Activated CD4-positive, alpha-beta T cell treated with anti-CD3 and anti-CD28 coated beads for 36 hours (primary cell): ENCODE data around the gene IQCH. TPM values are rescaled to one million over a fixed set of nuclear protein-coding genes. Genes with fewer than 3 reads are reported as not detected.
"Not testable (repeated sequence)": the region's sequence is repeated elsewhere in the genome, so short reads cannot be mapped to it uniquely, and the experiment has no call there.

Experiments used
- ATAC-seq: fragments of 200-7000 bp; cut with Tn5 transposase; one replicate; pipeline ENCODE4 v1.10.0; 2021; ENCODE audit warnings: mild to moderate bottlenecking, moderate library complexity
- CTCF ChIA-PET: fragments of 350-600 bp; sonication (Branson Sonifier 250); formaldehyde crosslinking; loops from one replicate; lab custom pipeline; 2021; ENCODE audit warnings: antibody characterized with exemption; lab: Charles Lee
- POLR2A ChIA-PET: fragments of 350-600 bp; sonication (Branson Sonifier 250); formaldehyde crosslinking; loops from one replicate; lab custom pipeline; 2021; ENCODE audit warnings: antibody characterized with exemption, inconsistent platforms; lab: Charles Lee
- DNase-seq: peaks from one replicate; pipeline ENCODE4 v3.0.0-alpha.2; 2020
- H3K27ac Mint-ChIP-seq: one replicate; pipeline ENCODE4 v1.8.0; 2021; ENCODE audit warnings: mixed read lengths
- H3K27me3 Mint-ChIP-seq: one replicate; pipeline ENCODE4 v1.8.0; 2021; ENCODE audit warnings: mixed read lengths
- H3K36me3 Mint-ChIP-seq: one replicate; pipeline ENCODE4 v1.8.0; 2021; ENCODE audit warnings: low read depth, mixed read lengths
- H3K4me1 Mint-ChIP-seq: one replicate; pipeline ENCODE4 v1.8.0; 2021; ENCODE audit warnings: mixed read lengths
- H3K4me3 Mint-ChIP-seq: one replicate; pipeline ENCODE4 v1.8.0; 2021; ENCODE audit warnings: mild to moderate bottlenecking, moderate library complexity, mixed read lengths
- H3K9me3 Mint-ChIP-seq: one replicate; pipeline ENCODE4 v1.8.0; 2021; ENCODE audit warnings: low read depth, mixed read lengths
- intact Hi-C, 2 experiments: fragments of 100-400 bp; cut with DNase I in 1 of 2; cut with micrococcal nuclease in 1 of 2; formaldehyde crosslinking; loops; one replicate each; pipeline versions ENCODE4 v1.14.2 to v1.15.1; 2022 to 2024; cut with DNase I, micrococcal nuclease
- total RNA-seq, 2 experiments: library from RNA; stranded (reverse); gene quantifications; one replicate each; pipeline ENCODE4 v1.2.3, GENCODE V29; 2021

Gene IQCH
- total RNA-seq, 2 experiments from 2014 or later, result 1.8 to 2.1 TPM

DNA sequence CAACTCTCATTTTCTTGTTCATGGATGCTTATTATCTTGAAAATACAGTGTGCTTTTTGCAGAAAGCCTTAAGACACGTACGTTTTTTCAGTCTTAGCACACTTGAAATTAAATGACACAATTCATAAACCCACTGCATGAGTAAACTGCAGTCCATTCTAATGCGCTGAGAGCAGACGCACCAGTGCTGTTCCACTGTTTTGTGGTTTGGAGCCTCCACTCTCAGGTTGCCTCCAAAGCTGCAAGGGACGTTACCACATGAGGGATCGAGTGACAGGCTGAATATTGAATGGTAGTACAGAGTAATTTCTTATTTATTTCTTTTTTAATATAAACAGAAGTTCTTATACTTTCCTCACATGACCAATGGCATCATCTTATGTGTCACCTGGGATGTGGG is 12.3 kb downstream of the IQCH start:
- POLR2A ChIA-PET, result no interaction called here
- ATAC-seq (no peak), DNase-seq (no peak)
- Mint-ChIP-seq H3K36me3 (no peaks in the 10 kb centered on the region), H3K27ac (no peak overlapping the region), H3K4me1 (peaks cover 5% of the 10 kb centered on the region), H3K27me3 (peaks cover 2% of the 10 kb centered on the region), H3K4me3 (no peak overlapping the region), H3K9me3 (no peaks in the 10 kb centered on the region)
- CTCF ChIA-PET, result interaction anchor here (0.6 kb wide), 1 partner anchor 291 kb away, joined by 3 read pairs; no protein-coding TSS in a partner anchor
- intact Hi-C loops, result no loop called here

DNA sequence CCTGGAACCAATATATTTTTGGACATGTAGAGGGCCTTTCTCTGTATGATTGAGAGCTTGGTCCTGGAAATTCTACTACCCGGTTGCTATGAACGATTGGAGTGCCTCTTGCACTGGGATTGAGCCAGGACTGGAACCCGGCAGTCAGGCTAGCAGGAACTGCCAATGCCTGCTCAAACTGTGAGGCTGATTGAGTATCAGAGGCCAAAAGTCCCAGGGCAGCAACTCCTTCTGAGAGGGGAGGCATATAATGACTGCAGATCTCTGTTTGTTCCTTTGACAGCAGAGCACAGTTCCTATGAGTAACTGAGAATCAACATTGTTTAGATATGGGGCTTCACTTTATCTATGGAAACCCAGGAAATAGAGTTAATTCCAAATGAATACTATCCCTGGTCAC is 12.9 kb downstream of the IQCH start:
- POLR2A ChIA-PET, result no interaction called here
- Mint-ChIP-seq H3K27me3 (peaks cover 2% of the 10 kb centered on the region), H3K4me1 (peaks cover 5% of the 10 kb centered on the region), H3K36me3 (no peaks in the 10 kb centered on the region), H3K4me3 (no peak overlapping the region), H3K27ac (no peak overlapping the region), H3K9me3 (peaks cover 1% of the 10 kb centered on the region)
- ATAC-seq (no peak), DNase-seq (no peak)
- CTCF ChIA-PET, result interaction anchor here (0.6 kb wide), 1 partner anchor 292 kb away, joined by 3 read pairs; no protein-coding TSS in a partner anchor
- intact Hi-C loops, result no loop called here

DNA sequence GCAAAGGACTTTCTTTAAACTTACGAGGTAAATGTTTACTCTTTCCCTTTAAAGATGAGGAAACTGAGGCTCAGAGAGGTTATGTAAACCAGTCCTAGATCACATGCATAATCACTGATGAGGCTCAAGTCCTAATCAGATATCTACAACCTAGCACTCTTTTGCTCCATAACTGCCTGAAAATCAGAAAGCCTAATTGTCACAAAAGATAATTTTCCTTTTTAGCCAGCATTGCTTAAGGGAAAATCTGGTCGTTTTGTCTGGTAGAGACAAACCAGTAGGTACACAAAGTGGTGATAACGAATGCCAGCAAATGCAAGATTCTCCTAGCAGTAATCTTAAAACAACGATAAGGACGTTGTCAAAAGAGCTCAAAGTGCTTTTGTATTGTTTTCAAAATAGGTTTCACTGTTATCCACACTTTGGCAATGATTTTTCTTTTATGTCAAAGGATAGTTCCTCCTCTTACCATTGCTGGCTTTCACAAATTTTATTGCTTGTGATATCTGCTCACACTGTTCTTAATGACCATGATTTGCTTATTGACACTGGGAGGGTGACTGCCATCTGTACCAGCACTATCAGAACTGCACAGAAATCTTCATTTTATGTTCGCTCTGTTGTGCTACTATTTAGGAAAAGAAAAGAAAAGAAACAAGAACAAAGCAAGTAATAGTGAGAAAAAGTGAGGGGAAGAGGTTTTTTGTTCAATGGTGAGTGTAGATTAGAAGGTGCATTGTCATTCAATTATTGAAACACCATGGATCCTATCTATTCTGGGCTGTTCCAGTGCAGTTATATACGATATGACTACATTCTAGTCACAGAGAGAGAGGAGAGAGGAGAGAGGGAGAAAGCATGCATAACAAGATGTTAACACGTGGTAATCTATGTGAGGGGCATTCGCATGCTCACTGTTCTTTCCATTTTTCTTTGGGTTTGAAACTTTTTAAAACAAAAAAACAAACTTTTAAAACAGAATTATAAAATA is 13.7 kb downstream of the IQCH start:
- H3K27me3 Mint-ChIP-seq, result peaks cover 2% of the 10 kb centered on the region
- CTCF ChIA-PET, result interaction anchor here (1.3 kb wide), 1 partner anchor 13 kb away, joined by 3 read pairs; no protein-coding TSS in a partner anchor
- H3K4me3 Mint-ChIP-seq, result no peak overlapping the region
- POLR2A ChIA-PET, result no interaction called here
- H3K4me1 Mint-ChIP-seq, result peaks cover 5% of the 10 kb centered on the region
- H3K27ac Mint-ChIP-seq, result no peak overlapping the region
- no peak for DNase-seq
- H3K36me3 Mint-ChIP-seq, result no peaks in the 10 kb centered on the region
- ATAC-seq, result no peak
- intact Hi-C loops, result no loop called here
- peaks cover 2% of the 10 kb centered on the region for H3K9me3 Mint-ChIP-seq

DNA sequence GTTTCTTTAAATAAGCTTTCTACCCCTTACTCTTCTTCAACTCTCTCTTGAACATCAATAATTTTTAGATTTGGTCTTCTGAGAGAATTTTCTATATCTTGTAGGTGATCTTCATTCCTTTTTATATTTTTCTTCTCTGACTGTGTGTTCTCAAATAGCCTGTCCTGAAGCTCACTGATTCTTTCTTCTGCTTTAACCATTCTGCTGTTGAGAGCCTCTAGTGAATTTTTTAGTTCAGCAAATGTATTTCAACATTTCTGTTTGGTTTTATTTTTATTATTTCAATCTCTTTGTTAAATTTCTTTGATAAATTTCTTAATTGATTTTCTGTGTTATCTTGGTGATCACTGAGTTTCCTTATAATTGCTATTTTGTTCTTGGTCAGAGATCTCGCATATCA is 19.6 kb downstream of the IQCH start:
- Mint-ChIP-seq H3K4me3 (no peak overlapping the region), H3K9me3 (peaks cover 14% of the 10 kb centered on the region), H3K36me3 (peaks cover 1% of the 10 kb centered on the region), H3K27ac (no peak overlapping the region), H3K4me1 (no peaks in the 10 kb centered on the region), H3K27me3 (peaks cover 2% of the 10 kb centered on the region)
- ATAC-seq (no peak), DNase-seq (no peak)
- ChIA-PET CTCF (interaction anchor here (0.7 kb wide), 1 partner anchor 8 kb away, joined by 4 read pairs; no protein-coding TSS in a partner anchor), POLR2A (no interaction called here)
- intact Hi-C loops, result no loop called here

DNA sequence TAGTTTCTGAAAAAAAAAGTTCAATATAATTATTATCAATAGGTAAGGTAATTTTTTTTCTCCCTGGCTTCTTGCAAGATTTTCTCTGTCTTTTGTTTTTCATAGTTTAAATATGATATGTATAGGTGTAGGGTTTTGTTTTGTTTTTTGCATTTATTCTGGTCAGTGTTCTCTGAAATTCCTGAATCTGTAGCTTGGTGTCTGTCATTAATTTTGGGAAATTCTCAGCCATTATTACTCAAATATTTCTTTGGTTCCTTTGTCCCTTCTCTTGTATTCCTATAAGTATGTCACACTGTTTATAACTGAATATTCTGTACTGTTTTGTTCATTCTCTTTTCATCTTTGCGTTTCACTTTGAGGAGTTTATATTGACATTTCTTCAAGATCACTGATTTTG is 22.1 kb downstream of the IQCH start:
- CTCF ChIA-PET, result no interaction called here
- ATAC-seq, result no peak
- H3K27me3 Mint-ChIP-seq, result no peaks in the 10 kb centered on the region

DNA sequence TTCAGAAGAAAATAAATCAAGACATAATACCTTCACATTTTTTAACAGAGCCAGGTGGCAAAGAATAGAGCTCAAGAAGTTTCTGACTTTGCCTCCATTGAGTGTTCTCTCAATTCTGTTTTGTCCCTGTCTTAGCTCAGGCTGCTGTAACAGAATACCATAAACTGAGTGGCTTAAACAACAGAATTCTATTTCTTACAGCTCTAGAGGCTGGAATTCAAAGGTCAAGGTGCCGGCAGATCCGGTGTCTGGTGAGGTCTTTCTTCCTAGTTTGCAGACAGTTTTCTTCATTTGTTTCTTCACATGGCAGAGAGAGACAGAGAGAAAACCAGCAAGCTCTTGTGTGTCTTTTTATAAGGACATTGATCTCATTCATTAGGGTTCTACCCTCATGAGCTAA is 25.6 kb downstream of the IQCH start:
- DNase-seq (no peak), ATAC-seq (no peak)
- H3K4me1 Mint-ChIP-seq, result no peaks in the 10 kb centered on the region
- no peak overlapping the region for H3K27ac Mint-ChIP-seq
- peaks cover 1% of the 10 kb centered on the region for H3K36me3 Mint-ChIP-seq
- CTCF ChIA-PET, result interaction anchor here (0.7 kb wide), 1 partner anchor 51 kb away, joined by 3 read pairs; no protein-coding TSS in a partner anchor
- no peak overlapping the region for H3K4me3 Mint-ChIP-seq
- no peaks in the 10 kb centered on the region for H3K9me3 Mint-ChIP-seq
- intact Hi-C loops, result no loop called here
- POLR2A ChIA-PET, result interaction anchor here (0.7 kb wide), 1 partner anchor 365 kb away, joined by 3 read pairs; no protein-coding TSS in a partner anchor
- no peaks in the 10 kb centered on the region for H3K27me3 Mint-ChIP-seq

More for the DNA sequence above, 22.1 kb downstream of the IQCH start:
- H3K4me1 Mint-ChIP-seq, result no peaks in the 10 kb centered on the region
- H3K9me3 Mint-ChIP-seq, result peaks cover 14% of the 10 kb centered on the region
- intact Hi-C loops, result no loop called here
- no peak overlapping the region for H3K4me3 Mint-ChIP-seq
- H3K36me3 Mint-ChIP-seq, result peaks cover 1% of the 10 kb centered on the region
- no peak overlapping the region for H3K27ac Mint-ChIP-seq
- DNase-seq, result no peak
- POLR2A ChIA-PET, result no interaction called here

DNA sequence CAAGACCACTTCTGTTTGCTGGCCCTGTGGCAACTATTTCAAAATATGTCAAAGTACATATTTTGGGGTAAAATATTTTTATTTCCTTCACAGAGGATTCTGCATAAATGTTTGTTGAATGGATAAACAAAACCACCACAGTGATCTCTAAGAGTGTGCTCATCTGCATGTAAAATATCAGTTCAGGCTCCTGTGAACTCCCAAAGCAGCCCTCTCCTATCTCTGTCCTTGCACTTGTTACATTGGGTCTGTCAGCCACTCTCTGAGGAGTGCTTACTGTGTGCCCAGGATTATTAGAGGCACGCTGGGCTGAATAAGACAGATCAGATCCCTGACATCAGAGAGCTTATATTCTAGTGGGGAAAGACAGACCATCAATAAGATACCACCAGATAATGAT is 27.1 kb downstream of the IQCH start:
- CTCF ChIA-PET, result interaction anchor here (0.6 to 2.4 kb wide), 4 partner anchors 8 to 335 kb away, joined by 4 to 9 read pairs (median 4); no protein-coding TSS in a partner anchor
- H3K4me1 Mint-ChIP-seq, result no peaks in the 10 kb centered on the region
- no peak overlapping the region for H3K27ac Mint-ChIP-seq
- ATAC-seq, result no peak
- H3K36me3 Mint-ChIP-seq, result no peaks in the 10 kb centered on the region
- no peaks in the 10 kb centered on the region for H3K27me3 Mint-ChIP-seq
- POLR2A ChIA-PET, result no interaction called here
- intact Hi-C loops, result no loop called here
- no peak overlapping the region for H3K4me3 Mint-ChIP-seq
- peaks cover 3% of the 10 kb centered on the region for H3K9me3 Mint-ChIP-seq
- DNase-seq, result no peak

DNA sequence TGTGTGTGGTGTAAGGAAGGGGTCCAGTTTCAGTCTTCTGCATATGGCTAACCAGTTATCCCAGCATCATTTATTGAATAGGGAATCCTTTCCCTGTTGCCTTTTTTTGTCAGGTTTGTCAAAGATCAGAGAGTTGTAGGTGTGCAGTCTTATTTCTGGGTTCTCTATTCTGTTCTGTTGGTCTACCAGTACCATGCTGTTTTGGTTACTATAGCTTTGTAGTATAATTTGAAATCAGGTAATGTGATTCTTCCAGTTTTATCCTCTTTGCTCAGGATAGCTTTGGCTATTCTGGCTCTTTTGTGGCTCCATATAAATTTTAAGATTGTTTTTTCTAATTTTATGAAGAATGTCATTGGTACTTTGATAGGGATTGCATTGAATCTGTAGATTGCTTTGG is 31.0 kb downstream of the IQCH start:
- H3K9me3 Mint-ChIP-seq, POLR2A ChIA-PET, H3K27ac Mint-ChIP-seq, H3K4me3 Mint-ChIP-seq, DNase-seq, intact Hi-C loops, H3K27me3 Mint-ChIP-seq, H3K36me3 Mint-ChIP-seq, H3K4me1 Mint-ChIP-seq, ATAC-seq: not testable (repeated sequence)
- CTCF ChIA-PET, result interaction anchor here (0.7 kb wide), 1 partner anchor 354 kb away, joined by 7 read pairs; no protein-coding TSS in a partner anchor

DNA sequence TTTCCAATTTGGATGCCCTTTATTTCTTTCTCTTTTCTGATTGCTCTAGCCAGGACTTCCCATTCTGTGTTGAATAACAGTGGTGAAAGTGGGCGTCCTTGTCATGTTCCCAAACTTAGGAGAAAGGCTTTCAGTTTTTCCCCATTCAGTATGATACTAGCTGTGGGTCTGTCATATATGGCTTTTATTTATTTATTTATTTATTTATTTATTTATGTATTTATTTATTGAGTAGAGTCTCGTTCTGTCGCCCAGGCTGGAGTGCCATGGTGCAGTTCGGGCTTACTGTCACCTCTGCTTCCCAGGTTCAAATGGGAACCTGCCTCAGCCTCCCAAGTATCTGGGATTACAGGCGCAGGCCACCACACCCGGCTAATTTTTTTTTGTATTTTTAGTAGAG is 31.8 kb downstream of the IQCH start:
- H3K4me3 Mint-ChIP-seq, ATAC-seq, intact Hi-C loops, POLR2A ChIA-PET, H3K4me1 Mint-ChIP-seq, H3K27me3 Mint-ChIP-seq, DNase-seq, H3K36me3 Mint-ChIP-seq, H3K27ac Mint-ChIP-seq, H3K9me3 Mint-ChIP-seq: not testable (repeated sequence)
- CTCF ChIA-PET, result interaction anchor here (0.7 kb wide), 1 partner anchor 355 kb away, joined by 7 read pairs; no protein-coding TSS in a partner anchor

DNA sequence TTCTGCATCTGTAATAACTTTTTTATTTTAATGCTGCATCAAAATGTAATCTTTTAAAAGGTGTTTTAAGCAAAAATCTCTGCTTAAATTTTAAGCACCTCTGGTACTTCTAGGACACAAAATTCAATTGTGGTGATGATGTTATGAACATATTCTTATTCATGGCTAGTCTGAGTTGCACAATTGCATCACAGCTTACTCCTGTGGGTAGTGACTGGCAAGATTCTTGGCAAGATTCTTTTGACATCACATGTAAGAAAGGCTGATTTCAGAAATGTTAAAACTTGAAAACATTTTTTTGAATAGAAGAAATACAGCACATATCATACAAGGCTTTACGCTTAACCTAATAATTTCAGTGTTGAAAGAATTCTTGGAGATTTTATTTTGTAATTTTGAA is 35.7 kb downstream of the IQCH start:
- no peak overlapping the region for H3K4me3 Mint-ChIP-seq
- H3K27ac Mint-ChIP-seq, result no peak overlapping the region
- ChIA-PET CTCF (interaction anchor here (1.0 kb wide), 1 partner anchor 9 kb away, joined by 3 read pairs; no protein-coding TSS in a partner anchor), POLR2A (no interaction called here)
- H3K4me1 Mint-ChIP-seq, result no peaks in the 10 kb centered on the region
- ATAC-seq (no peak), DNase-seq (no peak)
- no peaks in the 10 kb centered on the region for H3K27me3 Mint-ChIP-seq
- H3K9me3 Mint-ChIP-seq, result peaks cover 2% of the 10 kb centered on the region
- no peaks in the 10 kb centered on the region for H3K36me3 Mint-ChIP-seq
- intact Hi-C loops, result no loop called here

DNA sequence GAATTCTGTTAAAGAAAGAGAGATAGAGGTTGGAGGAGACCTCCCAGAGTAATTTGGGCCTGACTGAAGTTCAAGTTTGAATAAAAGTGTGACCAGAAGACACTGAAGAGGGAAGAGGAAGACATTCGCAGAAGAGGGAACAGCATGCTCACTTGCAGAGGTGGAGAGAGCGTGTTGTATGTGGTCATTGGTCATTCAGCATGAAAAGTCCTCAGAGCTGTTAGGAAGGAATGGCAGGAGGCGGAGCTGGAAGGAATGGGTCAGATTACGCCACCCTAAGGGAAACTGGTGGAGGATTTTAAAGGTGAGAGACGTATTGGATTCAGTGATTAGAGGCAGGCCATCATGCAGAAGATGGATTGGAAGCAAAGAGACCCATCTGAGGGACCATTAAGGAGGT is 41.6 kb downstream of the IQCH start:
- Mint-ChIP-seq H3K27ac (no peak overlapping the region), H3K36me3 (no peaks in the 10 kb centered on the region), H3K4me1 (no peaks in the 10 kb centered on the region), H3K27me3 (peaks cover 2% of the 10 kb centered on the region), H3K4me3 (no peak overlapping the region), H3K9me3 (no peaks in the 10 kb centered on the region)
- ATAC-seq (no peak), DNase-seq (no peak)
- ChIA-PET POLR2A (interaction anchor here (0.5 kb wide), 1 partner anchor 85 kb away, joined by 3 read pairs; no protein-coding TSS in a partner anchor), CTCF (interaction anchor here (0.6 to 1.6 kb wide), 2 partner anchors 8 to 276 kb away, joined by 3 to 4 read pairs; no protein-coding TSS in a partner anchor)
- intact Hi-C loops, result no loop called here
